NCI-H1436 (cell line): ENCODE results near the gene IL1RAPL1.

Experiments
- DNase-seq: peaks from one replicate; lab custom pipeline; 2025; lab: John Stamatoyannopoulos, UW

IL1RAPL1 gene

GRCh38 chrX:29653721-29654120, 1066.5 kb downstream of the IL1RAPL1 start:
- DNase-seq, result no peak

- DNase-seq, result no peak
These were observed 1072.7 kb downstream of the IL1RAPL1 start for GRCh38 chrX:29659911-29660310.

- DNase-seq, result no peak
These were observed 1074.0 kb downstream of the IL1RAPL1 start for GRCh38 chrX:29661290-29661689.

- no peak for DNase-seq
These were observed 1074.9 kb downstream of the IL1RAPL1 start for GRCh38 chrX:29662101-29662500.

- no peak for DNase-seq
These were observed 1075.7 kb downstream of the IL1RAPL1 start for GRCh38 chrX:29662759-29663503.

- DNase-seq, result no peak
These were observed 1078.3 kb downstream of the IL1RAPL1 start for GRCh38 chrX:29665532-29665931.

GRCh38 chrX:29666366-29666765, 1079.1 kb downstream of the IL1RAPL1 start:
- no peak for DNase-seq

- DNase-seq, result no peak
These were observed 1084.2 kb downstream of the IL1RAPL1 start for GRCh38 chrX:29671421-29671820.

GRCh38 chrX:29687687-29688086, 1100.4 kb downstream of the IL1RAPL1 start:
- DNase-seq, result no peak

- DNase-seq, result no peak
These were observed 1102.8 kb downstream of the IL1RAPL1 start for GRCh38 chrX:29690061-29690460.

GRCh38 chrX:29691044-29691443, 1103.8 kb downstream of the IL1RAPL1 start:
- DNase-seq, result no peak

- no peak for DNase-seq
These were observed 1106.7 kb downstream of the IL1RAPL1 start for GRCh38 chrX:29693912-29694311.

GRCh38 chrX:29699239-29699638, 1112.0 kb downstream of the IL1RAPL1 start:
- DNase-seq, result no peak

GRCh38 chrX:29707088-29707487, 1119.8 kb downstream of the IL1RAPL1 start:
- no peak for DNase-seq

GRCh38 chrX:29721152-29721551, 1133.9 kb downstream of the IL1RAPL1 start:
- DNase-seq, result no peak

- DNase-seq, result no peak
These were observed 1137.1 kb downstream of the IL1RAPL1 start for GRCh38 chrX:29724316-29724715.

GRCh38 chrX:29726811-29727210, 1139.6 kb downstream of the IL1RAPL1 start:
- no peak for DNase-seq

GRCh38 chrX:29728639-29729038, 1141.4 kb downstream of the IL1RAPL1 start:
- DNase-seq, result no peak

GRCh38 chrX:29744966-29745365, 1157.7 kb downstream of the IL1RAPL1 start:
- no peak for DNase-seq

GRCh38 chrX:29746326-29746725, 1159.1 kb downstream of the IL1RAPL1 start:
- no peak for DNase-seq

- DNase-seq, result no peak
These were observed 1174.8 kb downstream of the IL1RAPL1 start for GRCh38 chrX:29762006-29762405.

- no peak for DNase-seq
These were observed 1188.6 kb downstream of the IL1RAPL1 start for GRCh38 chrX:29775890-29776289.

- no peak for DNase-seq
These were observed 1200.4 kb downstream of the IL1RAPL1 start for GRCh38 chrX:29787656-29788055.

- DNase-seq, result no peak
These were observed 1201.9 kb downstream of the IL1RAPL1 start for GRCh38 chrX:29788991-29789699.
